ENCODE measurements around the gene CRYZL1.

DNA sequence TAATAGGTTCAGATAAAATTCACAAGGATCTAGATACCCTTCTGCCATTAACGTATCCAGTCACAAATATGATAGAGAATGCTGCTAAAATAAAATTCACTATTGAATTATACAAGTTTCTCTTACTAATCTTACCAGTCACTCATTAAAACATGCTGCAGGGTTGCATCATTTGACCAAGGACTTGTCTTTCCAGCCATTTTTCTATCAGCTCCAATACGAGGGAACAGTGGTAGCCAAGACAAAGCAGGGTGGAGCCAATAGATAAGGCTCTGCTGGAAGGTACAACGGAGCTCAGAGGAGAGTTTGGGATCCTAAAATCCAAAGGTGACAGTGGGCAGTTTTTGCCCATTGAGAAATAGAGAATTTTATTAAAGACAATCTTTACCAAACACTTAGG lies 57.1 kb downstream of the CRYZL1 start:
- no peak for TF ChIP-seq EZH2phosphoT487 (IDR thresholded peaks at IDR 0.05; ENCODE audit: insufficient read depth, low read depth)
- TF ChIP-seq EZH2 (IDR thresholded peaks at IDR 0.05; ENCODE audit: insufficient read depth, poor library complexity, severe bottlenecking), result no peak
